C4-2B (cell line): ENCODE measurements around the gene CFAP77.

Source experiments
- ZFX ChIP-seq: fragments of 450-650 bp; IDR thresholded peaks from 2 replicates; pipeline ENCODE4 v1.6.1; 2017
- TF ChIP-seq, protein P1 (sequence below): fragments of 450-650 bp; conservative IDR thresholded peaks from 2 replicates; pipeline ENCODE4 v1.5.1; 2017; ENCODE audit warnings: mild to moderate bottlenecking

- TF ChIP-seq, protein P1, sequence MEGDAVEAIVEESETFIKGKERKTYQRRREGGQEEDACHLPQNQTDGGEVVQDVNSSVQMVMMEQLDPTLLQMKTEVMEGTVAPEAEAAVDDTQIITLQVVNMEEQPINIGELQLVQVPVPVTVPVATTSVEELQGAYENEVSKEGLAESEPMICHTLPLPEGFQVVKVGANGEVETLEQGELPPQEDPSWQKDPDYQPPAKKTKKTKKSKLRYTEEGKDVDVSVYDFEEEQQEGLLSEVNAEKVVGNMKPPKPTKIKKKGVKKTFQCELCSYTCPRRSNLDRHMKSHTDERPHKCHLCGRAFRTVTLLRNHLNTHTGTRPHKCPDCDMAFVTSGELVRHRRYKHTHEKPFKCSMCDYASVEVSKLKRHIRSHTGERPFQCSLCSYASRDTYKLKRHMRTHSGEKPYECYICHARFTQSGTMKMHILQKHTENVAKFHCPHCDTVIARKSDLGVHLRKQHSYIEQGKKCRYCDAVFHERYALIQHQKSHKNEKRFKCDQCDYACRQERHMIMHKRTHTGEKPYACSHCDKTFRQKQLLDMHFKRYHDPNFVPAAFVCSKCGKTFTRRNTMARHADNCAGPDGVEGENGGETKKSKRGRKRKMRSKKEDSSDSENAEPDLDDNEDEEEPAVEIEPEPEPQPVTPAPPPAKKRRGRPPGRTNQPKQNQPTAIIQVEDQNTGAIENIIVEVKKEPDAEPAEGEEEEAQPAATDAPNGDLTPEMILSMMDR = no peak
- no peak for TF ChIP-seq ZFX
Observed at GRCh38 chr9:132541870-132542830, 132.1 kb downstream of the CFAP77 start.
